ENCODE results near the gene BAZ1B.

Gene BAZ1B

DNA sequence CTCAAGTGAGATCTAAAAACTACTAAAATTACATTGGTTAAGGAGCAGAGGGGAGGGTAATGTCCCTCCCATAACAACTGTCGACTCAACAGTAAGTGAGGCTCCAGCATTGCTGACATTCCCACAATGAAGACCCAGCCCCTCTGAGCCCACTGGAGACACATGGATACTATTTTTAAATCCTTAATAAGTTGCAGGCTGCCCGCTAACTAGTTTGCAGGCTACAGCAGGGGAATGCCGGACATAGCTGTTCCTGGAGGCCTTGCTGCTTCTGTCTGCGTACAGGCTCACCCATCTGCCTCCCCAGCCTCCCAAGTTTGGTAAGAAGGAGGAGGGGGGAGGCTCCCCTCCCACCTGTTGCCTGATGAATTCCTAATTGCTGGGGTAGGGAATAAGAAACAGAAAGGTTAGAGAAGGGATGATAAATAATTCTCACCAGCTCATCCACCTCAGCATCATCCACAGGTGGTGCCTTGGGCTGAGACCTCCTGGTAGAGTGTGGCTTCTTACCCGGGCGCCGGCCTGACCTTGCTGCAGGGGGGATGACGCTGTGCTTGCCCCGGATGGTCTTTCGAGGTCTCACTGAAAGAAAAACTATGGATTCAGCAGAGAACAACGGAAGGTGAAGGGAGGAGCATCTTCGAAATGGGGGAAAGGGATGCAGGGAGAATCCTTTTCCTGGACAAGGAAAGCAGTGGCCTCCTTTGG lies 78.4 kb downstream of the BAZ1B start:
- TF ChIP-seq, protein P1, sequence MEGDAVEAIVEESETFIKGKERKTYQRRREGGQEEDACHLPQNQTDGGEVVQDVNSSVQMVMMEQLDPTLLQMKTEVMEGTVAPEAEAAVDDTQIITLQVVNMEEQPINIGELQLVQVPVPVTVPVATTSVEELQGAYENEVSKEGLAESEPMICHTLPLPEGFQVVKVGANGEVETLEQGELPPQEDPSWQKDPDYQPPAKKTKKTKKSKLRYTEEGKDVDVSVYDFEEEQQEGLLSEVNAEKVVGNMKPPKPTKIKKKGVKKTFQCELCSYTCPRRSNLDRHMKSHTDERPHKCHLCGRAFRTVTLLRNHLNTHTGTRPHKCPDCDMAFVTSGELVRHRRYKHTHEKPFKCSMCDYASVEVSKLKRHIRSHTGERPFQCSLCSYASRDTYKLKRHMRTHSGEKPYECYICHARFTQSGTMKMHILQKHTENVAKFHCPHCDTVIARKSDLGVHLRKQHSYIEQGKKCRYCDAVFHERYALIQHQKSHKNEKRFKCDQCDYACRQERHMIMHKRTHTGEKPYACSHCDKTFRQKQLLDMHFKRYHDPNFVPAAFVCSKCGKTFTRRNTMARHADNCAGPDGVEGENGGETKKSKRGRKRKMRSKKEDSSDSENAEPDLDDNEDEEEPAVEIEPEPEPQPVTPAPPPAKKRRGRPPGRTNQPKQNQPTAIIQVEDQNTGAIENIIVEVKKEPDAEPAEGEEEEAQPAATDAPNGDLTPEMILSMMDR (conservative IDR thresholded peaks at IDR 0.05; ENCODE audit: low read length): no peak
- no peak overlapping the region for H3K4me3 ChIP-seq (ENCODE audit: low read length)
- no peak for DNase-seq (ENCODE audit: low read depth)

DNA sequence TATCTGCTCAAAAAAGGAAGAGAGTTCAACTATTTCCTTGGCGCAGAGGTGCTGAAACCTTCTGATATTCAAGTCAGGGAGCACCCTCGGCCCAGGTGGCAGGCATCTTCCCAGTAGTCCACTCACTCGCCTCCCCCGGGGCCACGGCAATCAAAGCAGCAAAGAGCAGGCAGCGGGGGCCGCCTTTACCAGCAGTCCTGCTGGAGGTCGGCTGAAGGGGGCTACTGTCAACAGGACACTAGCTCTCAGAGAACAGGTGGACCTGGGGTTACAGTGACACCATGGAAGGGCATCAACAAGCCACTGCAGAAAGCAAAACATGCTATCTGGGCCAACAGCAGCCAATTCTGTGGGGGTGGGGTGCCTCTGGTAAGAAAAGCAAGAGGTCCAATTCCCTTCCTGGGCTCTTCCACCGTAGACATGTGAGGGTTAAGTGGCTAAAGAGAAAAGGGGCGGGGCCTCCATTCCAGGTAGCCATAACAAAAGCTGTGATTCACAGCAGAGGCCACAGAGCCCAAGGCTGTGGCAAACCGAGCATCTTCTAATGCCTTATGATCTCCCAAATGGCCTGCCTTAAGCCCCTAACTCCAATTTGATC lies 79.1 kb downstream of the BAZ1B start:
- no peak for DNase-seq (ENCODE audit: low read depth)
- TF ChIP-seq, protein P1 (conservative IDR thresholded peaks at IDR 0.05; ENCODE audit: low read length): no peak
- H3K4me3 ChIP-seq (ENCODE audit: low read length): no peak overlapping the region

DNA sequence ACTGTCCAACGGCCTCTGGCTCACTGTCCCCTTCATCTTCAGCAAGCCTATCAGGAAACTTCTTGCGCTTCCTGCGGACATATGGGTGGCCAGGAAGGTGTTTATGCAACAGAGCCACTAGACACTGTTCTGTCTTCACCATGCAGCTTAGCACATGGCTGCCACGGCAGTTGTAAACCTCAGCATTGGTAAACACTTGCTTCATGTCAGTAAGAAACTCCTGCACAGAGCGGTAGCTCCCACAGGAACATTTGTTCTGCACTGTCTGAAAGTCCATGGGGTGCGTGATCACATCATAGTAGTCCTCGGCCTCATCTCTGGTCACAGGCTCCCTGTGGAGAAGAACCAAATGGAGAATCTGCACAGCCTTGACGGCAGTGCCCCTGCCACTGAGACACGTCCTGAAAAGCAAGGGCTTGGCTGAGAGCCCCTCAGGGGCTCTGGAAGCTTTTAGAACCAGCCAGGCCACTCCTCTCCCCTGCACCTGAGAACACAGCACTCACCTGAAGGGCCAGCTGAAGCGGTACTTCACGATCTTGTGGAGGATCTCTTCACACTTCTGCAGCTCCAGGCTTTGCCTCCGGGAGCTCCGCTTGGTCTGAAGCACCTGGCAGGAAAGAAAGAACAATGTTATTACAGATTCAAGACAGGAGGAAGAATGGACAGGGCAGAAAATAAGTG lies 79.7 kb downstream of the BAZ1B start:
- no peak for DNase-seq (ENCODE audit: low read depth)
- TF ChIP-seq, protein P1 (conservative IDR thresholded peaks at IDR 0.05; ENCODE audit: low read length): no peak
- no peak overlapping the region for H3K4me3 ChIP-seq (ENCODE audit: low read length)

DNA sequence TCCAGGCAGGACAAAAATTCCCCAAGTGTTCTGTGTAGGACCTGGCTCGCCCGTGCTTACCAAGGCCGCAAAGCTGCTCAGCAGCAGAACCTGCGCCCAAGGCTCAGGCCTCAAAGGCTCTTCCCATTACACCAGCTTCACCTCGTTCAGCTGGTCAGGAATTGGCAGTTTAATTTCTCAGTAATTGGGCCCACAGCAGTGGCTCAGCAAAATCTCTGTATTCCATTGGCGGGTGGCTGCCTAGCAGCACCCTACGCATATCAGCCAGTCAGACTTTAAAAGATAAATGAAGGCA lies 82.7 kb downstream of the BAZ1B start:
- no peak for DNase-seq (ENCODE audit: low read depth)
- no peak overlapping the region for H3K4me3 ChIP-seq (ENCODE audit: low read length)
- TF ChIP-seq, protein P1 (conservative IDR thresholded peaks at IDR 0.05; ENCODE audit: low read length): no peak

DNA sequence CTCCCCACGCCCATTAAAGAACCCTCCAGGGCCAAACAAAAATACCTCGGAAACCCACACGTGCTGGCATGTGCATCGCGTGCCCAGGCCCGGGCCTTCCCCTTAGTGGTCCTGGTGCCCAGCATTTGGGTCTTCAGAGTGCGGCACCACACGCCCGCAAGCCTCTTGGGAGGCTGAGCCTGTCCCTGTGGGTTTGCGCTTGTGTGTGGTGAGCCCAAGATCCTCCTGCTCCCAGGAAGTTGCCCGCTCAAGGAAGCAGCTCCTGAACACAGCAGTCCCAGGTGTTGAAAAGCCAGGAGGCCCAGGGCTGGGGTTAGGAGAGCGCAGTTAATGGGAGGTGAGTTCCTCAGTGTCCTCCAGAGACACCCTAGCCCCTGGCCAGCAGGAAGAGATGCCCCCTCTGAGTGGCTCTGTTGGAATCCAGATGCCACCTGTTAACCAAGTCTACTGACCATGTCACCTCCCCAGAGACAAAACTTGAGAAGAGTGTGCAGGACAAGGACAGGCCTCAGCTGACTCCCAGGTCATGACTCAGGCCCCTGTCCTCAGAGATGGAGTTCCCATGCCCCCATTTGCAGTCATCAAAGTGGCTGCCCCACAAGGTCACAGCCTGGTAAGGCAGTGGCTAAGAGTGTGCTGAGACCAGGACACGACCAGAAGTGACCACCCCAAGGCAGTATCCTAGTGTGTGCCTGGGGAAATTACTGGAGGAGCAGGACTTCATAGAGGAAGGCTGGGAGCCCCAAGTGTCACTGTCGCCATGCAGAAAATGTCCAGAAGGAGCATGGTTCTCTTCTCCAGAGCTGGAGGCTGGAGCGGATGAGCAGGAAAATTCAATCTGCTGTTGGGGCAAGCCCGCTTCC lies 83.3 kb downstream of the BAZ1B start:
- H3K4me3 ChIP-seq (ENCODE audit: low read length): no peak overlapping the region
- no peak for DNase-seq (ENCODE audit: low read depth)
- TF ChIP-seq, protein P1 (conservative IDR thresholded peaks at IDR 0.05; ENCODE audit: low read length): no peak

DNA sequence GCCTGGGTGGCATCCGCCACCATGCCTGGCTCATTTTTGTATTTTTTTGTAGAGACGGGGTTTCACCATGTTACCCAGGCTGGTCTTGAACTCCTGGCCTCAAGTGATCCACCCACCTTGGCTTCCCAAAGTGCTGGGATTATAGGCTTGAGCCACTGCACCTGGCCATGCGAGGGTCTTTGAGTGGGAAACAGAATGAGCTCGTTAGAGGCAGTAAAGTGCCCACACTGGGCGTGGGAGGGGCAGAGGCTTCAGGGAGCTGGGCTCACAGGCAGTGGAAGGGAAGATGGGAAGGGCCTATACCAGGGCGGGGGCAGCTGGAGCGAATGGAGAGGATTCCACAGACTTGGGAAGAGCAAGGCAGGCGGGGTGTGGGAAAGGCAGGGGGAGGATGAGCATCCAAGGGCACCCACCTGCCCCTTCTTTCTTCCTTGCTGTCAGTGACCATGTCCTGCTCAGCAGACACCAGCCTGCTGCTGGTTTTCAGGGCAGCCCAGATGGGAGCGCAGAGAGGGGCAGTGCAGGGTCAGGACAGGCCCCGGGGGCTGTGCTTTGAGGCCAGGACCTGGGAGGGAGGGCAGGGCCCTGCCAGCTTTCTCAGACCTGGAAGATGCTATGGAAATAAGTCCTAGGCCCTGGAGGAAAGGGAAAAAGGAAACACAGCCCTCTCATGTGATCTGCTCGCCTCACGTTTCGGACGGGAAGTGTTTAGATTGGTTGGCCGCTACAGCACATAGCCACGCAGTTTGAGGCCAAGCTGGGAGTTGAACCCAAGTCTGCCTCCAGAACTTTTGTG lies 84.3 kb downstream of the BAZ1B start:
- TF ChIP-seq, protein P1 (conservative IDR thresholded peaks at IDR 0.05; ENCODE audit: low read length): no peak
- DNase-seq (ENCODE audit: low read depth): no peak
- no peak overlapping the region for H3K4me3 ChIP-seq (ENCODE audit: low read length)

All from AG10803 (cell line).